HUES6 (cell line): ENCODE measurements around the gene SCN3A.

Experiments
- H3K27ac ChIP-seq: 2 replicates; pipeline ENCODE4 v1.7.0; 2013; ENCODE audit warnings: low read depth, mild to moderate bottlenecking, low read length, inconsistent platforms
- H3K27me3 ChIP-seq: 2 replicates; pipeline ENCODE4 v1.6.1; 2013; ENCODE audit warnings: low read length; ENCODE audit not compliant: control insufficient read depth, insufficient read depth
- H3K36me3 ChIP-seq: 2 replicates; pipeline ENCODE4 v1.6.1; 2013; ENCODE audit warnings: low read length; ENCODE audit not compliant: control insufficient read depth, insufficient read depth
- H3K4me1 ChIP-seq: 2 replicates; pipeline ENCODE4 v1.6.1; 2013; ENCODE audit warnings: low read length; ENCODE audit not compliant: control insufficient read depth, insufficient read depth
- H3K4me3 ChIP-seq: 2 replicates; pipeline ENCODE4 v1.5.1; 2013; ENCODE audit warnings: low read depth, low read length
- H3K9ac ChIP-seq: one replicate; pipeline ENCODE4 v1.6.1; 2013; ENCODE audit warnings: mild to moderate bottlenecking, low read length
- H3K9me3 ChIP-seq: 2 replicates; pipeline ENCODE4 v1.6.1; 2013; ENCODE audit warnings: low read depth, low read length; ENCODE audit not compliant: control insufficient read depth, insufficient read depth

The SCN3A gene

DNA sequence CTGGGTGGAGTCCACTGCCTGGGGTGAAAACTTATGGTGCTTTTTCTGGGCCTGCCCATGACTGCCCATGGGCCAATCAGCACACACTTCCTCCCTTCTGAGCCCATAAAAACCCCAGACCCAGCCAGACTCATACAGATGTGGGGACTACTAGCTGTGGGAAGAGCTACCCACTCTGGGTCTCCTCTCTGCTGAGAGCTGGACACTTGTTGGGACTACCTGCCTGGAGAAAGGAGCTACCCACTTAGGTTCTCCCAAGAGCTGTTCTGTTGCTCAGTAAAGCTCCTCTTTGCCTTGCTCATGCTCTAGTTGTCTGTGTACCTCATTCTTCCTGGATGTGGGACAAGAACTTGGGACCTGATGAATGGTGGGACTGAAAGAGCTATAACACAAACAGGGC is 129.0 kb downstream of the SCN3A start:
- Histone ChIP-seq H3K4me3 (no peak overlapping the region), H3K9me3 (peaks cover 25% of the 10 kb centered on the region), H3K27ac (no peak overlapping the region), H3K36me3 (no peaks in the 10 kb centered on the region), H3K4me1 (peaks cover 8% of the 10 kb centered on the region), H3K9ac (no peak overlapping the region), H3K27me3 (no peaks in the 10 kb centered on the region)

DNA sequence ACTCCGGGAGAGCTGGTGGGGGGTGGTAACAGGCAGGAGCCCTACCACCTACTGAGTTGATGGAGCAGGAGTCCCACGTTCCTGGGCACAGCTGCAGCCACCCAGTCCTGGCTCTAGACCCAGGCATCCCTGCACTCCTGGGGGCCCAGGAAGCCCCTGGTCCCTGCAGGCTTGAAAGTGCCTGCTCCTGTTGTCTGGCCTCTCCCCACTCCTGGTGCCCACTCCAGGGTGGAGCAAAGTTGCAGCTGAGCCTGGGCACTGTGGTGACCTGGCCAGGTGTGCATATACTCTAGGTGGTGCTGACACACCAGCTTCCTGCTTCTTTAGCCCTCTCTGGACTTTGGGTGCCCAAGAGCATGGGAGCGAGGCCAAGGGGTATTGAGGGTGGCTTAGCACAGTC is 129.5 kb downstream of the SCN3A start:
- Histone ChIP-seq H3K27ac (no peak overlapping the region), H3K9ac (no peak overlapping the region), H3K9me3 (peaks cover 25% of the 10 kb centered on the region), H3K4me3 (no peak overlapping the region), H3K4me1 (peaks cover 13% of the 10 kb centered on the region), H3K36me3 (no peaks in the 10 kb centered on the region), H3K27me3 (no peaks in the 10 kb centered on the region)

DNA sequence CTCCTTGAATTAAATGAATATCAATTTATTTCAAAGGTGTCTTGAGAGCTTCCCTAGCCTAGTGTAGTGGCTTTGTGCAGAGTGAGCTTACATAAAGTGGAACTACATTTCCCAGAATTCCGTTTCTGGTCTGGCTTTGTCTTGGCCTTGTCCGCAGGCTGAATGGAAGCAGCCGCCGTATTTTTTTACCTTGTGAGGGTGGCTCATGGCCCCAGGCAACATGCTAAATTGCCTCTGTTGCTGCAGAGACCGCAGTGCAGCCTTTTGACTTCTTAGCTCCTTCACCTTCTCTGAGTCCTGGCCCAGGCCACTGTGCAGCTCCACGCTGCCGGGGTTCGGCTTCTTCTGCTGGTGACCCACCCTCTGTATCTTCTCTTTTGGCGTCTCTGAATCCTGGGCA is 133.8 kb downstream of the SCN3A start:
- Histone ChIP-seq H3K27ac (no peak overlapping the region), H3K27me3 (no peaks in the 10 kb centered on the region), H3K9ac (no peak overlapping the region), H3K36me3 (no peaks in the 10 kb centered on the region), H3K4me3 (no peak overlapping the region), H3K9me3 (peaks cover 17% of the 10 kb centered on the region), H3K4me1 (peaks cover 24% of the 10 kb centered on the region)

DNA sequence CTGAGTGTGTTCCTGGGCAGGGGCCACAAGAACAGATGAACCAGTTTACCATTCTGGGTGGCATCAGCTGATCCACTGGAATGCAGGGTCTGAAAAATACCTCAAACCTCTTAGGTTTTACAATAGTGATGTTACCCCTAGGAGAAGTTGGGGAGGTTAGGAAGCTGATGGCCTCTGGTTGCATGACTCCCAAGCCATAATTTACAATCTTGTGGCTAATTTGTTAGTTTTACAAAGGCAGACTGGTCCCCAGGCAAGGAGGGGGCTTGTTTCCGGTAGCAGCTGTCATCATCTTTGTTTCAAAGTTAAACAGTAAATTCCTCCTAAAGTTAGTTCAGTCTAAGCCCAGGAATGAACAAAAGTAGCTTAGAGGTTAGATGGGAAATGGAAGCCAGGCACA is 134.7 kb downstream of the SCN3A start:
- no peak overlapping the region for H3K27ac ChIP-seq
- H3K36me3 ChIP-seq = no peaks in the 10 kb centered on the region
- H3K9me3 ChIP-seq = peaks cover 8% of the 10 kb centered on the region
- no peak overlapping the region for H3K4me3 ChIP-seq
- H3K9ac ChIP-seq = no peak overlapping the region
- peaks cover 24% of the 10 kb centered on the region for H3K4me1 ChIP-seq
- no peaks in the 10 kb centered on the region for H3K27me3 ChIP-seq

DNA sequence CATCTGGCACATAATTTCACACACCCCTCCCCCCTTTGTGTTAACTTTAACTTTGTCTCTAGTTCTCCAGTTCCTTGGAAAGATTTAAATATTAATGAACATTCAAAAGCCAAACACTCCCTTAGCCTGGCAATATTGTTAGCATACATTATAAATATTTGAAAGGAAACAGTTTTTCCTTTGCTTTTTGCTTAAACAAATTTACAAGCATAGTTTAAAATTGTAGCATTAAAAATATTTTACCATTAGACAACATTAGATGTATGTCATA is 135.4 kb downstream of the SCN3A start:
- peaks cover under 1% of the 10 kb centered on the region; the same call in 1 of the 2 replicates for H3K9me3 ChIP-seq
- peak overlapping the region; percentile 67; the same call in 1 of the 2 replicates for H3K27ac ChIP-seq
- H3K4me1 ChIP-seq = peaks cover 24% of the 10 kb centered on the region
- no peaks in the 10 kb centered on the region for H3K36me3 ChIP-seq
- no peaks in the 10 kb centered on the region for H3K27me3 ChIP-seq
- no peak overlapping the region for H3K9ac ChIP-seq
- peak overlapping the region; percentile 53 for H3K4me3 ChIP-seq

DNA sequence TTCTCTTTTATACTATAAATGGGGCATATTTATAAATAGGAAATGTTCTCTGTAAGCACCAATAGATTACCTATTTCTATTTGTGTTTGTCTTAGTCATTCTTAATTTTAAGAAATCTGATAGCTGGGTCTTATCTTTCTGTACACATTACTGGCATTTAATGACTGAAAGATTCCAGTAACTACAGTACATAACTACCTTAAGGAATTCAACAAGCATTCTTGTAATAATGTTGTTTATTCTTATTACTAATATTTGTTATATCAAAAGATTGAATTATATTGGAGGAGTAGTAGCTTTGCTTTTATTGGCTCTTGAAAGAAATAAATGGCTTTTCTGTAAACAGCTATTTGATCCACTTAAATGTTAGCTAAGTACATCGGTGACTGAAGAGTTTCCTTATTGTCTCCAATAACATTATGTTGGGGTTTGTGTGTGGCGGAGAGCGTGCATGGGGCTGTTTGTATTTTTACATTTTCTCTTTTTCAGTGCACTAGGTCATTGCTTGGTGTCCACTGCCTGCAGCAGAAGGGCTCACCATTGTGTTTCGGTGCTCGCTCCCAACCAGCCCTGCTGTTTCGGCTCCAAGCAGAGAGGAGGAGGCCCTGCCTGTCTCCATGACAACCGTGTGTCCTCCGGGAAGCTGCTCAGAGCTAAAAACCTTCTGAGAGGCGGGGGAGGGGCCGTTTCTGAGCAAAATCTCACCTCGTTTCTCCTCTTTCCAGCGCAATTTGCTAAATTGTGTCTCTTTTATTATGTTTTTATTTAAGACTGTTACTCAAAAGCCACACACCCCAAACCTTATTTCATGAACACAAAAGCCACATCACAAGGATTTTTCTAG is 136.0 kb downstream of the SCN3A start:
- Histone ChIP-seq H3K36me3 (no peaks in the 10 kb centered on the region), H3K27ac (peak overlapping the region; percentile 67; the same call in 1 of the 2 replicates), H3K4me1 (peaks cover 24% of the 10 kb centered on the region), H3K9me3 (no peaks in the 10 kb centered on the region), H3K27me3 (no peaks in the 10 kb centered on the region), H3K4me3 (peak overlapping the region; percentile 53), H3K9ac (no peak overlapping the region)

DNA sequence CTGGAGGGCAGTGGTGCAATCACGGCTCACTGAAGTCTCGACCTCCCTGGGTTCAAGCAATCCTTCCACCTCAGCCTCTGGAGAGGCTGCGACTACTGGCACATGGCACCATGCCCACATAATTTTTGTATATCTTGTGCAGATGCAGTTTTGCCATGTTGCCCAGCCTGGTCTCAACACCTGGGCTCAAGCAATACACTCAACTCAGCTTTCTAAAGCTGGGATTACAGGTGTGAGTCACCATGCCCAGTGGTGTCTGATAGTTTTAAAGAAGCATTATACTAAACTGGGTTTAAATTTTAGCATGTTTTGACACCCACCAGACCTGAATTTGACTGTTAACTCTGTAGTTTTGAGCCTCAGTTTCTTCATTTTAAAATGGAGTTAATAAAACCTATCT is 139.1 kb downstream of the SCN3A start:
- H3K4me3 ChIP-seq = no peak overlapping the region
- H3K27me3 ChIP-seq = no peaks in the 10 kb centered on the region
- peaks cover 19% of the 10 kb centered on the region for H3K4me1 ChIP-seq
- H3K9ac ChIP-seq = no peak overlapping the region
- no peak overlapping the region for H3K27ac ChIP-seq
- H3K36me3 ChIP-seq = no peaks in the 10 kb centered on the region
- no peaks in the 10 kb centered on the region for H3K9me3 ChIP-seq

DNA sequence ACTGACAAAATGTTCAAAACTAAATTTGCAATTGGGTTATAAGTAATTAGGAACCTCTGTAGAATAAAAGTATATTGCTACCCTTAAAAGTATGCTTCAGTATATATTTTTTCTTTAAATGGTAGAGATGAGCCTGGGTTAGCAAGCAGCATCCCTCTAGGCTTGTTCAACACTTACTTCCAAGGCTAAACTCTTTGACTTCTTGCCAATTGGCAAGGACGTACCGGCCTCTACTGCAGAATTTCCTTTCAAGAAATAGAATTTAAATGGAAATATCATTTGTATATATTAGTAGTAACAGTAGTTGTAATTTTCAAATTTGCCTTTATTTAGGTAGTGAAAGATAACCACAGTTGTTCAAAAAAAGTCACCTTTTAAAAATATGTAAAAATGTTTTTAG is 143.4 kb downstream of the SCN3A start:
- H3K9ac ChIP-seq = no peak overlapping the region
- no peak overlapping the region for H3K27ac ChIP-seq
- H3K27me3 ChIP-seq = no peaks in the 10 kb centered on the region
- H3K4me3 ChIP-seq = no peak overlapping the region
- no peaks in the 10 kb centered on the region for H3K9me3 ChIP-seq
- no peaks in the 10 kb centered on the region for H3K36me3 ChIP-seq
- H3K4me1 ChIP-seq = no peaks in the 10 kb centered on the region

DNA sequence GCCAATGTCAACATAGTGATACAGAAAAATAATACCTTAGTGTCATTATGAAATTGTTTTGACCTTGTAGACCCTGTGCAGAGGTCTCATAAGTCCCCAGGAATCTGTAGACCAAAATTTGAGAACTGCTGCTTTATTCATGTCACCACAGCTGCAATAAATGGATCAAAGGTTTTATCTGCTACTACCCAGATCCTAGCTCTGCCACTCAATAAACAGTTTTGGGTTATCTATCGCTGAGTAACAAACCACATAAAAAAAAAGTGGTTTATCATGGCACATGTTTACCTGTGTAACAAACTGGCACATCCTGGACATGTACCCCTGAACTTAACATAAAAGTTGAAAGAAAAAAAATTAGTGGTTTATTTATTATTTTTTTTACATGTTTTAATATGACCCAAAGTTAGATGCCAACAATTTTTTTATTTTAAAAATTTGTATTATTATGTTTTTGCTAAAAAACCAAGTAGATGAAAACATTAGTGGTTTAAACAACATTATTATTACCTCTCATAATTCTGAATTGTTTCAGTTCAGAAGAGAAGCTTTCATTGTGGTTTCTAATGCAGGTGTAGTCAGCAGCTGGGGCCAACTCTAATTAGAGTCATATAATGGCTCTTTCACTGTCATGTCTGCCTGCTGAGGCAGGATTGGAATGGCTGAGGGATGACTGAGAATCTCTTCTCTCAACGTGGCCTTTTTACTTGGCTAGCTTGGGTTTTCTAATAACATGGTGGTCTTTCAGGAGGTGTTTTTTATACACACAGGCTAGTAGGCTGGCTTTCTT is 145.2 kb downstream of the SCN3A start:
- Histone ChIP-seq H3K36me3 (no peaks in the 10 kb centered on the region), H3K27ac (no peak overlapping the region), H3K9me3 (no peaks in the 10 kb centered on the region), H3K9ac (no peak overlapping the region), H3K27me3 (no peaks in the 10 kb centered on the region), H3K4me1 (0 out of 2 replicates have a peak, but pooled peaks cover 4% of the 10 kb centered on the region), H3K4me3 (no peak overlapping the region)

DNA sequence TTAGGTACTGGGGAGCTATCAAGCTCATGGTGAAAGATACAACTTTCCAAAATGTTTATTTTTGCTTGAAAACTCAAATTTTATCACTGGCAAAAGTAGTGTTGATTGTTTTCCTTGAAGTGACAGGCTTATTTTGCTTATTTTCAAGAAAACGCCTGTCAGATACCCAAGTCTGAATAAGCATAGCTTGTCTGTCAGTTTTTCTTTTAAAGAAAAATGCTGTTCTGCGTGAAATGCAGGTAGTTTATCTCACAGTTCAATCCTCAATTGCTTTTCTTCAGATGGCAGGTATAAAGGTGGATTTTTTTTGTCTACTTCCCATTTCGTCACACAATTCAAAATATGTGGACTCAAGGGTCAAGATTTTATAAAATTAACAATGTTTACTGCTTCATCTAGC is 145.9 kb downstream of the SCN3A start:
- Histone ChIP-seq H3K9me3 (no peaks in the 10 kb centered on the region), H3K27ac (no peak overlapping the region)

DNA sequence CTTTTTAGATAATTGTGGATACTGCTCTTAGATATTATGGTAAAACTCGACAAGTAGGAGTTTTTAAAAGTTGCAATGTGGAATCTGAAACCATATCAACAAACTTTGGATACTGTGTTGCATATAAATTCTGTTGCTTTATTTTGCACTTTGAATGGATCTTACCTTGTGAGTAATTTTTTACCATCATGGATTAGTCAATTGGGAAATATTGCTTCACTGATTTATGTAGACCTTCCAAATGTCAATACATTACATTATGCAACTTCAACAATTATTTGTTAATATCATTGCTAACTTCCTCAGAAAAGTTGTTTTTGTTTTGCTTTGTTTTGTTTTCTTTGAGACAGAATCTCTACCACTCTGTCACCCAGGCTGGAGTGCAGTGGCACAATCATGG is 146.5 kb downstream of the SCN3A start:
- no peaks in the 10 kb centered on the region for H3K27me3 ChIP-seq
- no peak overlapping the region for H3K4me3 ChIP-seq
- no peak overlapping the region for H3K27ac ChIP-seq
- no peak overlapping the region for H3K9ac ChIP-seq
- H3K4me1 ChIP-seq = 0 out of 2 replicates have a peak, but pooled peaks cover 4% of the 10 kb centered on the region
- H3K9me3 ChIP-seq = no peaks in the 10 kb centered on the region
- no peaks in the 10 kb centered on the region for H3K36me3 ChIP-seq

More for the DNA sequence above, 145.9 kb downstream of the SCN3A start:
- Histone ChIP-seq H3K9ac (no peak overlapping the region), H3K36me3 (no peaks in the 10 kb centered on the region), H3K27me3 (no peaks in the 10 kb centered on the region), H3K4me3 (no peak overlapping the region), H3K4me1 (0 out of 2 replicates have a peak, but pooled peaks cover 4% of the 10 kb centered on the region)
